Esophagus muscularis mucosa (tissue), 3 donors: ENCODE results near the gene CCDC149.

Experiments
- POLR2A ChIP-seq: fragments of 450-650 bp; IDR thresholded peaks from one replicate; pipeline ENCODE4 v1.6.1; 2017; ENCODE audit warnings: antibody characterized with exemption, moderate library complexity, mild to moderate bottlenecking, low read depth
- TF ChIP-seq, protein P1 (sequence below), 3 experiments: fragments of 200-600 bp in 2 of 3; fragments of 450-650 bp in 1 of 3; sonication (generic) in 2 of 3; IDR thresholded peaks; one replicate each; pipeline ENCODE4 v1.5.1; 2017 to 2019; ENCODE audit warnings: antibody characterized with exemption in 3 of 3, mild to moderate bottlenecking in 2 of 3, moderate library complexity in 1 of 3

DNA sequence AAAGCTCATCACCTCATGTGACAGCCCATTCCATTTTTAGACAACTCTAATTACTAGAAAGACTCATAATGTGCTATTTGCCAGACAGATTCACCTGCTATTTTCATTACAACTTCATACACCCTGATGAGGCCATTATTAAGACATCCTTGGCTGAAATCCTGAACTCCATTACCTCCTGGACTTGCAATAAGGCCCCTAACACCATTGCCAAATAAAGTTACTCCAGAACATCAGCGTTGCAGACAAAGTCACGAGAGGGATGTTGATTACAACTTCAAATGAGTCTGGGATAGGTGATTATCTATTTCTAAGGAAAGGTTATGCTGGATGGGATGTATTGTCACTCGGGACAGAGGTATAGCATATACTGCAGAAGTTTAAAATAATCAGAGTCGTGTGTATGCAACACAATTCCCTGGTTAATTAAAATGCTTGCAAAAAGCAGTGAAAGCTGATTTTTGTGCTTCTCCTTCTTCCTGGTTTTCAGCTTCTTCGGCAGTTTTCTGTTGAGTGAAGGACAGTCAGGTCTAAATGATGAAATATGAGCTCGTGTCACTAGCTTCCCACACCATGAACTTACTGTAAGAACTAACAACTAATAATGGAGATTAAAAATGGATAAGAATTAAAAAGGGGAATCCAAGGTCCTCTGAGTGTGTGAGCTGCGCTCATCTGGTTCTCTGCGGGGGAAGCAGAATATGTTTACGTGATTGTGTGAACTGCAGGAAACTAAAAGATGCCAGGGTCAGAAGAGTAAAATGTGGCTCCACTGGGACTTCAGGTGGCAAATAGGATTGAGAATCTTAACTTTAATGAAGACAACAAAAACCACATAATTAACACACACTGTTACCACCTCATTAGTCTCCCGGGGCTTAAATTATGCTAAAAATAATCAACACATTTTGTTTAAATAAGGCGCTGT, 135.0 kb downstream of the CCDC149 start:
- TF ChIP-seq, protein P1, sequence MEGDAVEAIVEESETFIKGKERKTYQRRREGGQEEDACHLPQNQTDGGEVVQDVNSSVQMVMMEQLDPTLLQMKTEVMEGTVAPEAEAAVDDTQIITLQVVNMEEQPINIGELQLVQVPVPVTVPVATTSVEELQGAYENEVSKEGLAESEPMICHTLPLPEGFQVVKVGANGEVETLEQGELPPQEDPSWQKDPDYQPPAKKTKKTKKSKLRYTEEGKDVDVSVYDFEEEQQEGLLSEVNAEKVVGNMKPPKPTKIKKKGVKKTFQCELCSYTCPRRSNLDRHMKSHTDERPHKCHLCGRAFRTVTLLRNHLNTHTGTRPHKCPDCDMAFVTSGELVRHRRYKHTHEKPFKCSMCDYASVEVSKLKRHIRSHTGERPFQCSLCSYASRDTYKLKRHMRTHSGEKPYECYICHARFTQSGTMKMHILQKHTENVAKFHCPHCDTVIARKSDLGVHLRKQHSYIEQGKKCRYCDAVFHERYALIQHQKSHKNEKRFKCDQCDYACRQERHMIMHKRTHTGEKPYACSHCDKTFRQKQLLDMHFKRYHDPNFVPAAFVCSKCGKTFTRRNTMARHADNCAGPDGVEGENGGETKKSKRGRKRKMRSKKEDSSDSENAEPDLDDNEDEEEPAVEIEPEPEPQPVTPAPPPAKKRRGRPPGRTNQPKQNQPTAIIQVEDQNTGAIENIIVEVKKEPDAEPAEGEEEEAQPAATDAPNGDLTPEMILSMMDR (IDR thresholded peaks at IDR 0.05), result no peak
- TF ChIP-seq POLR2A, result no peak
